HepG2 (cell line): ENCODE data around the gene RPTOR. TPM values are rescaled to one million over a fixed set of nuclear protein-coding genes. Genes with fewer than 3 reads are reported as not detected.
A peak's percentile ranks its signal among the peaks of the same experiment; 100 is the strongest.

Source experiments
- ARID5B ChIP-seq: IDR thresholded peaks from 2 replicates; pipeline ENCODE4 v1.4.0; 2020; ENCODE audit warnings: mild to moderate bottlenecking, missing genetic modification reagents
- CSRNP1 ChIP-seq: sonication (generic); formaldehyde crosslinking; IDR thresholded peaks from 2 replicates; pipeline ENCODE4 v1.8.1; 2023; ENCODE audit warnings: mild to moderate bottlenecking, missing genetic modification reagents
- ELF3 ChIP-seq: IDR thresholded peaks from 2 replicates; pipeline ENCODE4 v1.6.1; 2016; ENCODE audit warnings: missing genetic modification reagents, missing compliant biosample characterization
- GATAD1 ChIP-seq: IDR thresholded peaks from 2 replicates; pipeline ENCODE4 v1.6.1; 2016; ENCODE audit warnings: missing genetic modification reagents, missing compliant biosample characterization
- MTF2 ChIP-seq: sonication (generic); formaldehyde crosslinking; IDR thresholded peaks from 2 replicates; pipeline ENCODE4 v1.5.0; 2020; ENCODE audit warnings: missing genetic modification reagents, borderline replicate concordance
- NCOA5 ChIP-seq: sonication (generic); formaldehyde crosslinking; IDR thresholded peaks from 2 replicates; pipeline ENCODE4 v1.4.0; 2020; ENCODE audit warnings: missing genetic modification reagents
- ONECUT2 ChIP-seq: sonication (generic); formaldehyde crosslinking; IDR thresholded peaks from 2 replicates; pipeline ENCODE4 v1.4.0; 2020; ENCODE audit warnings: missing genetic modification reagents
- PHF8 ChIP-seq: sonication (generic); formaldehyde crosslinking; IDR thresholded peaks from 2 replicates; pipeline ENCODE4 v1.5.0; 2020; ENCODE audit warnings: missing genetic modification reagents
- RBM39 ChIP-seq: fragments of 200-400 bp; formaldehyde crosslinking; IDR thresholded peaks from one replicate; pipeline ENCODE4 v1.6.1; 2018; ENCODE audit warnings: antibody characterized with exemption, mild to moderate bottlenecking, low read depth, low read length; ENCODE audit not compliant: poor library complexity, severe bottlenecking
- RCOR2 ChIP-seq: IDR thresholded peaks from 2 replicates; pipeline ENCODE4 v1.6.1; 2016; ENCODE audit warnings: missing biosample characterization, missing genetic modification reagents
- SALL2 ChIP-seq: sonication (generic); formaldehyde crosslinking; IDR thresholded peaks from 2 replicates; pipeline ENCODE4 v1.8.1; 2023; ENCODE audit warnings: mild to moderate bottlenecking, missing genetic modification reagents, inconsistent platforms
- SIX1 ChIP-seq: sonication (generic); formaldehyde crosslinking; IDR thresholded peaks from 2 replicates; pipeline ENCODE4 v1.4.0; 2020; ENCODE audit warnings: missing genetic modification reagents, borderline replicate concordance
- TCF7L2 ChIP-seq: IDR thresholded peaks from 2 replicates; pipeline ENCODE4 v1.6.1; 2011; ENCODE audit warnings: mild to moderate bottlenecking, low read depth, low read length, moderate library complexity
- TEF ChIP-seq: sonication (generic); formaldehyde crosslinking; IDR thresholded peaks from 2 replicates; pipeline ENCODE4 v1.5.0; 2020; ENCODE audit warnings: missing genetic modification reagents
- TRAFD1 ChIP-seq: sonication (generic); formaldehyde crosslinking; IDR thresholded peaks from 2 replicates; pipeline ENCODE4 v1.5.1; 2020; ENCODE audit warnings: missing genetic modification reagents, mild to moderate bottlenecking, borderline replicate concordance
- ZMYM2 ChIP-seq: sonication (generic); formaldehyde crosslinking; IDR thresholded peaks from 2 replicates; pipeline ENCODE4 v1.8.0; 2022; ENCODE audit warnings: mild to moderate bottlenecking, missing genetic modification reagents
- ZNF33A ChIP-seq: sonication (generic); formaldehyde crosslinking; IDR thresholded peaks from 2 replicates; pipeline ENCODE4 v1.5.1; 2020; ENCODE audit warnings: missing genetic modification reagents, mild to moderate bottlenecking, moderate library complexity, borderline replicate concordance
- ZNF724P ChIP-seq: sonication (generic); formaldehyde crosslinking; IDR thresholded peaks from 2 replicates; pipeline ENCODE4 v1.8.0; 2022; ENCODE audit warnings: missing genetic modification reagents, borderline replicate concordance
- ZNF850 ChIP-seq: sonication (generic); formaldehyde crosslinking; conservative IDR thresholded peaks from 2 replicates; pipeline ENCODE4 v1.9.0; 2021; ENCODE audit warnings: mild to moderate bottlenecking, missing genetic modification reagents
- polyA plus RNA-seq, 8 experiments: library from polyadenylated mRNA; depleted of rRNA in 3 of 8; stranded (reverse) in 7 of 8; unstranded in 1 of 8; fragments of >200 nt; fragmentation: Illumina TruSeq in 4 of 8; extraction: Trizol in 4 of 8; gene quantifications; 2 replicates each; pipeline versions ENCODE4 v1.2.1 to v1.2.3, GENCODE V29; 2011 to 2016; ENCODE audit warnings: low read depth in 4 of 8, missing spikeins in 1 of 8, mixed read lengths in 1 of 8; ENCODE audit not compliant: insufficient read depth in 1 of 8
- total RNA-seq, 5 experiments: library from RNA; depleted of rRNA; stranded (reverse); fragments of >200 nt; fragmentation: Illumina TruSeq; extraction: Trizol; gene quantifications; 2 replicates each; pipeline ENCODE4 v1.2.3, GENCODE V29; 2016; ENCODE audit warnings: low read depth in 1 of 5

RPTOR gene
- total and polyA plus RNA-seq, 2 of the 13 experiments (the other 11 are each of a cell fraction or from before 2014, with no cell fraction given), result 6.6 to 25.3 TPM

GRCh38 chr17:80673152-80673920 is 128.7 kb downstream of the RPTOR start (continued):
- TF ChIP-seq ARID5B (peak; percentile 96), CSRNP1 (CRISPR knock-in tag) (no peak), ELF3 (CRISPR knock-in tag) (peak; percentile 59; the same call in 1 of the 2 replicates), TEF (CRISPR knock-in tag) (no peak), ZNF33A (CRISPR knock-in tag) (no peak), ONECUT2 (CRISPR knock-in tag) (no peak), ZNF850 (CRISPR knock-in tag) (no peak), SIX1 (CRISPR knock-in tag) (no peak), TRAFD1 (CRISPR knock-in tag) (no peak), RBM39 (no peak), PHF8 (CRISPR knock-in tag) (no peak), SALL2 (CRISPR knock-in tag) (no peak), ZNF724P (CRISPR knock-in tag) (no peak), NCOA5 (no peak), RCOR2 (CRISPR knock-in tag) (peak; percentile 92; the same call in 1 of the 2 replicates), GATAD1 (CRISPR knock-in tag) (no peak), TCF7L2 (peak; percentile 98), MTF2 (no peak), ZMYM2 (CRISPR knock-in tag) (no peak)
